Adipocyte (in vitro differentiated cells): ENCODE results near the gene ADGRL3.
"Not testable (repeated sequence)": the region's sequence is repeated elsewhere in the genome, so short reads cannot be mapped to it uniquely, and the experiment has no call there.

ENCODE experiments used
- DNase-seq: peaks from one replicate; pipeline ENCODE4 v3.0.0-alpha.2; 2015; ENCODE audit warnings: low read depth
- H3K27me3 ChIP-seq: replicated peaks from 2 replicates; pipeline ENCODE4 v1.7.0; 2013; ENCODE audit warnings: mild to moderate bottlenecking, low read length, moderate library complexity; ENCODE audit not compliant: control insufficient read depth, insufficient read depth
- H3K36me3 ChIP-seq: 2 replicates; pipeline ENCODE4 v1.7.0; 2013; ENCODE audit warnings: low read length, mild to moderate bottlenecking, moderate library complexity; ENCODE audit not compliant: control insufficient read depth, insufficient read depth, severe bottlenecking
- H3K4me1 ChIP-seq: 2 replicates; pipeline ENCODE4 v1.7.0; 2013; ENCODE audit warnings: mild to moderate bottlenecking, low read length, moderate library complexity; ENCODE audit not compliant: control insufficient read depth, insufficient read depth
- H3K4me3 ChIP-seq: 2 replicates; pipeline ENCODE4 v1.7.0; 2013; ENCODE audit warnings: mild to moderate bottlenecking, low read length, moderate library complexity
- H3K9ac ChIP-seq: 2 replicates; pipeline ENCODE4 v1.7.0; 2013; ENCODE audit warnings: mild to moderate bottlenecking, low read length, moderate library complexity
- H3K9me3 ChIP-seq: 2 replicates; pipeline ENCODE4 v1.7.0; 2013; ENCODE audit warnings: mild to moderate bottlenecking, low read length, moderate library complexity; ENCODE audit not compliant: control insufficient read depth

Gene ADGRL3

GRCh38 chr4:61603086-61603485 is 403.0 kb downstream of the ADGRL3 start:
- H3K9ac ChIP-seq = no peak overlapping the region
- no peak overlapping the region for H3K4me3 ChIP-seq
- H3K27me3 ChIP-seq = no peaks in the 10 kb centered on the region
- no peaks in the 10 kb centered on the region for H3K9me3 ChIP-seq
- H3K4me1 ChIP-seq = no peaks in the 10 kb centered on the region
- DNase-seq = no peak
- H3K36me3 ChIP-seq = no peaks in the 10 kb centered on the region

- H3K9me3 ChIP-seq = no peaks in the 10 kb centered on the region
- no peak overlapping the region for H3K4me3 ChIP-seq
- H3K36me3 ChIP-seq = no peaks in the 10 kb centered on the region
- DNase-seq = no peak
- no peaks in the 10 kb centered on the region for H3K4me1 ChIP-seq
- no peaks in the 10 kb centered on the region for H3K27me3 ChIP-seq
- no peak overlapping the region for H3K9ac ChIP-seq
These were observed 403.9 kb downstream of the ADGRL3 start for GRCh38 chr4:61604054-61604453.

GRCh38 chr4:61605984-61606383 is 405.9 kb downstream of the ADGRL3 start:
- H3K9ac ChIP-seq = no peak overlapping the region
- H3K4me1 ChIP-seq = no peaks in the 10 kb centered on the region
- no peak for DNase-seq
- no peak overlapping the region for H3K4me3 ChIP-seq
- H3K9me3 ChIP-seq = no peaks in the 10 kb centered on the region
- no peaks in the 10 kb centered on the region for H3K27me3 ChIP-seq
- H3K36me3 ChIP-seq = no peaks in the 10 kb centered on the region

GRCh38 chr4:61614231-61614630 is 414.1 kb downstream of the ADGRL3 start:
- no peak for DNase-seq
- Histone ChIP-seq H3K4me1 (no peaks in the 10 kb centered on the region), H3K4me3 (no peak overlapping the region), H3K36me3 (no peaks in the 10 kb centered on the region), H3K27me3 (no peaks in the 10 kb centered on the region), H3K9ac (no peak overlapping the region), H3K9me3 (no peaks in the 10 kb centered on the region)

GRCh38 chr4:61619528-61619927 is 419.4 kb downstream of the ADGRL3 start:
- Histone ChIP-seq H3K9me3 (no peaks in the 10 kb centered on the region), H3K27me3 (no peaks in the 10 kb centered on the region), H3K4me1 (no peaks in the 10 kb centered on the region), H3K4me3 (no peak overlapping the region), H3K36me3 (no peaks in the 10 kb centered on the region), H3K9ac (no peak overlapping the region)
- DNase-seq = no peak

- Histone ChIP-seq H3K9me3 (no peaks in the 10 kb centered on the region), H3K4me1 (no peaks in the 10 kb centered on the region), H3K36me3 (no peaks in the 10 kb centered on the region), H3K4me3 (no peak overlapping the region), H3K9ac (no peak overlapping the region), H3K27me3 (no peaks in the 10 kb centered on the region)
- no peak for DNase-seq
These were observed 428.2 kb downstream of the ADGRL3 start for GRCh38 chr4:61628282-61628681.

- no peaks in the 10 kb centered on the region for H3K27me3 ChIP-seq
- no peaks in the 10 kb centered on the region for H3K4me1 ChIP-seq
- H3K4me3 ChIP-seq = no peak overlapping the region
- H3K9me3 ChIP-seq = no peaks in the 10 kb centered on the region
- H3K36me3 ChIP-seq = no peaks in the 10 kb centered on the region
- no peak for DNase-seq
- no peak overlapping the region for H3K9ac ChIP-seq
These were observed 428.6 kb downstream of the ADGRL3 start for GRCh38 chr4:61628727-61629126.

GRCh38 chr4:61630548-61630947 is 430.4 kb downstream of the ADGRL3 start:
- no peak for DNase-seq
- H3K27me3 ChIP-seq = no peaks in the 10 kb centered on the region
- no peak overlapping the region for H3K9ac ChIP-seq
- H3K4me1 ChIP-seq = no peaks in the 10 kb centered on the region
- no peaks in the 10 kb centered on the region for H3K9me3 ChIP-seq
- H3K36me3 ChIP-seq = no peaks in the 10 kb centered on the region
- no peak overlapping the region for H3K4me3 ChIP-seq

GRCh38 chr4:61638591-61638990 is 438.5 kb downstream of the ADGRL3 start:
- H3K4me3 ChIP-seq = no peak overlapping the region
- H3K9me3 ChIP-seq = no peaks in the 10 kb centered on the region
- no peak overlapping the region for H3K9ac ChIP-seq
- H3K4me1 ChIP-seq = no peaks in the 10 kb centered on the region
- H3K27me3 ChIP-seq = no peaks in the 10 kb centered on the region
- H3K36me3 ChIP-seq = no peaks in the 10 kb centered on the region
- DNase-seq = peak; percentile 45

- H3K4me3 ChIP-seq, H3K9ac ChIP-seq, H3K9me3 ChIP-seq, H3K4me1 ChIP-seq, H3K36me3 ChIP-seq, DNase-seq, H3K27me3 ChIP-seq: not testable (repeated sequence)
These were observed 446.7 kb downstream of the ADGRL3 start for GRCh38 chr4:61646746-61647350.

GRCh38 chr4:61648264-61648663 is 448.1 kb downstream of the ADGRL3 start:
- H3K4me1 ChIP-seq = no peaks in the 10 kb centered on the region
- H3K9ac ChIP-seq = no peak overlapping the region
- H3K27me3 ChIP-seq = no peaks in the 10 kb centered on the region
- no peak for DNase-seq
- no peak overlapping the region for H3K4me3 ChIP-seq
- H3K9me3 ChIP-seq = no peaks in the 10 kb centered on the region
- no peaks in the 10 kb centered on the region for H3K36me3 ChIP-seq

- no peak overlapping the region for H3K4me3 ChIP-seq
These were observed 456.9 kb downstream of the ADGRL3 start for GRCh38 chr4:61657016-61657415.

More at GRCh38 chr4:61657016-61657415, 456.9 kb downstream of the ADGRL3 start:
- DNase-seq = no peak
- H3K4me1 ChIP-seq = no peaks in the 10 kb centered on the region
- no peaks in the 10 kb centered on the region for H3K36me3 ChIP-seq
- no peak overlapping the region for H3K9ac ChIP-seq
- no peaks in the 10 kb centered on the region for H3K9me3 ChIP-seq
- H3K27me3 ChIP-seq = no peaks in the 10 kb centered on the region
